ENCODE data around the gene FGD4.

FGD4 gene

DNA sequence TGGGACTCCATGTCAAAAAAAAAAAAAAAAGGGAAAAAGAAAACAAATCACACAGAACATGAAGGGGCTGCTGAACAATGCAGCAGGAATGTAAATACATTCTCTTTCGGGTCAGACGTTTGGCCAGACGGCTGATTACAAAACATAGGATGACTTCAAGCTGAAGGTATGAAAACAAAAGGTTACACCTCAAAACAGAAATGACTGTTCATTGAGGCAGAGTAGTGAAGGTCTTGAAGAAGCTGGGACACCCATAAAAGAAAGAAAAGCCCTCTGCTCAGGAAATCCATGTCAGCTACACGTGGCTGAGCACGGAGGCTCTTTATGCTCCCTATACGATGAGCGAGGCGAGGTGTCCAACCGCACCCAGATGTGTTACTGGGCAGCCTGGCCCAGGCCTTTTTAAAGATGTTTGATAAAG lies 37.7 kb downstream of the FGD4 start:
- TF ChIP-seq, protein P1, sequence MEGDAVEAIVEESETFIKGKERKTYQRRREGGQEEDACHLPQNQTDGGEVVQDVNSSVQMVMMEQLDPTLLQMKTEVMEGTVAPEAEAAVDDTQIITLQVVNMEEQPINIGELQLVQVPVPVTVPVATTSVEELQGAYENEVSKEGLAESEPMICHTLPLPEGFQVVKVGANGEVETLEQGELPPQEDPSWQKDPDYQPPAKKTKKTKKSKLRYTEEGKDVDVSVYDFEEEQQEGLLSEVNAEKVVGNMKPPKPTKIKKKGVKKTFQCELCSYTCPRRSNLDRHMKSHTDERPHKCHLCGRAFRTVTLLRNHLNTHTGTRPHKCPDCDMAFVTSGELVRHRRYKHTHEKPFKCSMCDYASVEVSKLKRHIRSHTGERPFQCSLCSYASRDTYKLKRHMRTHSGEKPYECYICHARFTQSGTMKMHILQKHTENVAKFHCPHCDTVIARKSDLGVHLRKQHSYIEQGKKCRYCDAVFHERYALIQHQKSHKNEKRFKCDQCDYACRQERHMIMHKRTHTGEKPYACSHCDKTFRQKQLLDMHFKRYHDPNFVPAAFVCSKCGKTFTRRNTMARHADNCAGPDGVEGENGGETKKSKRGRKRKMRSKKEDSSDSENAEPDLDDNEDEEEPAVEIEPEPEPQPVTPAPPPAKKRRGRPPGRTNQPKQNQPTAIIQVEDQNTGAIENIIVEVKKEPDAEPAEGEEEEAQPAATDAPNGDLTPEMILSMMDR (IDR thresholded peaks at IDR 0.05; ENCODE audit: control insufficient read depth, insufficient read depth, low read depth, low read length, missing control alignments) = no peak
- no peak overlapping the region for H3K4me3 ChIP-seq (ENCODE audit: control insufficient read depth, low read depth, low read length)
- peak; percentile 42 for DNase-seq (ENCODE audit: low read depth)

DNA sequence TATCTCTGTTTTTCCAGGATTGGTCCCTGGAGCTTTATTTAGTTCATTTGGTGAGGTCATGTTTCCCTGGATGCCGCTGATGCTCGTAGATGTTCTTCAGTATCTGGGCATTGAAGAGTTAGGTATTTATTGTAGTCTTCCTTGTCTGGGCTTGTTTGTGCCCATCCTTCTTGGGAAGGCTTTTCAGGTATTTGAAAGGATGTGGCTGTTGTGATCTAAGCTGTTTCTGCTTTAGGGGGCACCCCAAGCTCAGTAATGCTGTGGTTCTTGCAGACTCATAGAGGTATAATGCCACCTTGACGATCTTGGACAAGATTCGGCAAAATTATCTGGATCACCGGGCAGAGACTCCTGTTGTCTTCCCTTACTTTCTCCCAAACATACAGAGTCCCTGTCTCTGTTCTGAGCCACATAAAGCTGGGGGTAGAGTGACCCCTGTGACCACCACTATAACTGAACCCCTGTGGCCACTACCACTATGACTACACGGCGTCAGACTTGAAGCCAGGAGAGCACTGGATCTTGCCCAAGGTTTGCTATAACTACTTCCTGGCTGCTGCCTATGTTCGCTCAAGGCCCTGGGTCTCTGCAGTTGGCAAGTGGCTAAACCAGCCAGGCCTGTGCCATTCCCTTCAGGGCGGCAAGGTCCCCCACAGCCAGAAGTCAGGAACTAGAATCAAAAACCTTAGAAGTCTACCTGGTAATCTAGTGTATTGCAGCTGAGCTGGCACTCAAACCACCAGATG lies 40.9 kb downstream of the FGD4 start:
- TF ChIP-seq, protein P1 (IDR thresholded peaks at IDR 0.05; ENCODE audit: control insufficient read depth, insufficient read depth, low read depth, low read length, missing control alignments) = no peak
- H3K4me3 ChIP-seq (ENCODE audit: control insufficient read depth, low read depth, low read length) = no peak overlapping the region
- no peak for DNase-seq (ENCODE audit: low read depth)

DNA sequence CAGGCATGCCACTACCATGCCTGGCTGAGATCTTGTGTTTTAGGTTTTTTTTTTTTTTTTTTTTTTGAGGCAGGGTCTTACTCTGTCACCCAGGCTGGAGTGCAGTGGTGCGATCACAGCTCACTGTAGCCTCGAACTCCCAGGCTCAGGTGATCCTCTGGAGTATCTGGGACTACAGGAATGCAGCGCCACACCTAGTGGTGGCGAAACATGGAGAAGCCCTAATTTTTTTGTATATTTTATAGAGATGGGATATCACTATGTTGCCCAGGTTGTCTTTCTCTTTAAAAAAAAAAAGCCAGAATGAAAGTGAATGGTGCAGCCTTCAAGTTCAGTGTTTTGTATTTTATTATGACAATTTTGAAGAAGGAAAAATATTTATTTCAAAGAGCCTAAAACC lies 44.1 kb downstream of the FGD4 start:
- no peak overlapping the region for H3K4me3 ChIP-seq (ENCODE audit: control insufficient read depth, low read depth, low read length)
- no peak for DNase-seq (ENCODE audit: low read depth)
- TF ChIP-seq, protein P1 (IDR thresholded peaks at IDR 0.05; ENCODE audit: control insufficient read depth, insufficient read depth, low read depth, low read length, missing control alignments) = no peak

DNA sequence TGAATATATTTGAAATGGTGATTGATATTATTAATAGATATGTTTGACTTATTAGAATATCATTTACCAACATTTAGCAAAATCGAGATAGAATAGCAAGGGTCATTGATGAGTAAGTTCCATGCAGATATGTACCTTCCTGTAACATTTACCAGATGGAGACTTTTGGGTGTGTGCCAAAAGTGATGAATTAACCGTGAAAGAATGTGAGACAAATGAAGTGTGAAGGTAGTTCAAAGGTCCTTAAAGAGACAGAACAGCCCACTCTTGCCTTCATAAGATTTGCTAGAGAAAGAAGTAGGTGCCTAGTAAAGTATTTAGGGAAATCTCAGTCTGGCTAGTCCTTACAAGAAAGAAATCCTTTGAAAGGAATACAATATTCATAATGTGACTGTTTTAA lies 45.5 kb downstream of the FGD4 start:
- no peak overlapping the region for H3K4me3 ChIP-seq (ENCODE audit: control insufficient read depth, low read depth, low read length)
- no peak for DNase-seq (ENCODE audit: low read depth)
- TF ChIP-seq, protein P1 (IDR thresholded peaks at IDR 0.05; ENCODE audit: control insufficient read depth, insufficient read depth, low read depth, low read length, missing control alignments) = no peak

DNA sequence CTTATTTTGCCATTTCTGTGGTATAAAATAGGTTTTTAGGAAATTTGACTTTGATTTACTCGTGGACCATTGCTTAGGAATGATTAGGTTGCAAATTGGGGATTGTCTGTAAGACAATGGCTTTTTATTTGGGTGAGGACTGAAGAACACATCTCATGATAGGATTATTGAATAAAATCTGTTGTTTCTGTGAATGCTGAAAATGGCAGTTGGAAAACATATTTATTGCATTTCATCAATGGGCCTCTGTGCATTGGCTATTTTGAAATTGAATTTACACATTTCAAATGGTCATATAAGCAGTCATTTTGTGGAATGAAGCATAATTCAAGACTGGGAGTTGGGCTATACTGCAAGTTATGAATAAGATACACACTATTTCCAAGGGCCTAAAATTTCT lies 46.0 kb downstream of the FGD4 start:
- no peak for DNase-seq (ENCODE audit: low read depth)
- TF ChIP-seq, protein P1 (IDR thresholded peaks at IDR 0.05; ENCODE audit: control insufficient read depth, insufficient read depth, low read depth, low read length, missing control alignments) = no peak
- H3K4me3 ChIP-seq (ENCODE audit: control insufficient read depth, low read depth, low read length) = no peak overlapping the region

DNA sequence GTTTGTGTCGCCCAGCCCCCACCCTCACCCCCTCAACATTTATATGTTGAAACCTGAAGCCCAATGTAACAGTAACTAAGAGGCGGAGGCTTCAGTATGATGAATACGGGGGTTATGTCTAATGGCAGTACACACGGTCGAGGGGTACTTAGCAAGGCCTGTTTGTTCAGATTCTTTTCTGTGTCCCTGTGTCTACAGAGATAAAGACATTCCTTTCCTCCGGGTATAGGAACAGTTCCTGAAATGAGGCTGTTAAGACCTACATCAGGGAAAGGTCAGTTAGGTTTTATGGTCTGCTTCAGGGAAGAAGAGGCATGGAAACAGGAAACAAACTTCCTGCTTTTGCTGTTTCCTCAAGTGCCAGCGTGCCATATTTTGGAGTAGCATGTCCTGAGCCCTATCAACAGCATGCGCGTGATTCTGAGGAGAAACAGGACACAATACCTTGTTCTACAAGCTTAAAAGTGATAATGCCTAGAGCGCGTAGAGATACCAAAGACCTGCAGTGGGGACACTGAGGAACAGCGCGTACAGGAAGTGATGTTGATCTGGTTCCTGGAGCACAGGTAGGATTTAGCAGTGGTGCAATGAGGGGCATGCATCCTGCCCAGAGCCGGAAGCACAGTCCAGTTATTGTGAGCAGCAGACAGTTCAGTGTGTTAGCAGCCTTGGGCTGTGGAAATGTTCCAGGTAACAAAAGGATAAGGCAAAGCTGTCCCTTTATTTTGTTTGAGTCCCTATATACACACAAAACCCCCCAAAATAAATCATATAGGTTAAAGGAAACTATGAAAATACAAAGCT lies 47.2 kb downstream of the FGD4 start:
- DNase-seq (ENCODE audit: low read depth) = no peak
- H3K4me3 ChIP-seq (ENCODE audit: control insufficient read depth, low read depth, low read length) = no peak overlapping the region
- TF ChIP-seq, protein P1 (IDR thresholded peaks at IDR 0.05; ENCODE audit: control insufficient read depth, insufficient read depth, low read depth, low read length, missing control alignments) = no peak

Data from AG09309 (cell line).